ENCODE data around the gene ARL2BP. TPM values are rescaled to one million over a fixed set of nuclear protein-coding genes. Genes with fewer than 3 reads are reported as not detected.
"Not testable (repeated sequence)": the region's sequence is repeated elsewhere in the genome, so short reads cannot be mapped to it uniquely, and the experiment has no call there.

Gene ARL2BP
- total RNA-seq, 1 donor from 2014 or later = 37.1 TPM

GRCh38 chr16:57262841-57263540, 17.9 kb downstream of the ARL2BP start:
- no peaks in the 10 kb centered on the region for H3K36me3 ChIP-seq (ENCODE audit: control insufficient read depth in 3 of 3, insufficient read depth in 3 of 3, low read length in 3 of 3)
- H3K4me3 ChIP-seq (ENCODE audit: low read length in 3 of 3) = no peak overlapping the region
- H3K27me3 ChIP-seq (ENCODE audit: control insufficient read depth in 3 of 3, insufficient read depth in 3 of 3, low read length in 3 of 3) = no peaks in the 10 kb centered on the region
- H3K9ac ChIP-seq (ENCODE audit: low read depth in 1 of 3, low read length in 3 of 3) = no peak overlapping the region
- H3K27ac ChIP-seq (ENCODE audit: low read depth, low read length) = no peak overlapping the region
- H3K9me3 ChIP-seq (ENCODE audit: control insufficient read depth in 3 of 3, low read length in 3 of 3) = no peaks in the 10 kb centered on the region
- peaks cover 0 to 4% (median 2%) of the 10 kb centered on the region in 3 donors for H3K4me1 ChIP-seq (ENCODE audit: control insufficient read depth in 3 of 3, insufficient read depth in 3 of 3, low read length in 3 of 3)

- Histone ChIP-seq H3K27me3 (ENCODE audit: control insufficient read depth in 3 of 3, insufficient read depth in 3 of 3, low read length in 3 of 3) (no peaks in the 10 kb centered on the region), H3K4me1 (ENCODE audit: control insufficient read depth in 3 of 3, insufficient read depth in 3 of 3, low read length in 3 of 3) (peaks cover 0 to 4% (median 2%) of the 10 kb centered on the region in 3 donors), H3K4me3 (ENCODE audit: low read length in 3 of 3) (no peak overlapping the region), H3K27ac (ENCODE audit: low read depth, low read length) (no peak overlapping the region), H3K36me3 (ENCODE audit: control insufficient read depth in 3 of 3, insufficient read depth in 3 of 3, low read length in 3 of 3) (no peaks in the 10 kb centered on the region), H3K9me3 (ENCODE audit: control insufficient read depth in 3 of 3, low read length in 3 of 3) (no peaks in the 10 kb centered on the region), H3K9ac (ENCODE audit: low read depth in 1 of 3, low read length in 3 of 3) (no peak overlapping the region)
These were observed 18.7 kb downstream of the ARL2BP start for GRCh38 chr16:57263541-57264351.

GRCh38 chr16:57264381-57264780, 19.3 kb downstream of the ARL2BP start:
- Histone ChIP-seq H3K4me3 (ENCODE audit: low read length in 3 of 3) (no peak overlapping the region), H3K27me3 (ENCODE audit: control insufficient read depth in 3 of 3, insufficient read depth in 3 of 3, low read length in 3 of 3) (no peaks in the 10 kb centered on the region), H3K27ac (ENCODE audit: low read depth, low read length) (no peak overlapping the region), H3K9me3 (ENCODE audit: control insufficient read depth in 3 of 3, low read length in 3 of 3) (no peaks in the 10 kb centered on the region), H3K4me1 (ENCODE audit: control insufficient read depth in 3 of 3, insufficient read depth in 3 of 3, low read length in 3 of 3) (peaks cover 0 to 4% (median 2%) of the 10 kb centered on the region in 3 donors), H3K36me3 (ENCODE audit: control insufficient read depth in 3 of 3, insufficient read depth in 3 of 3, low read length in 3 of 3) (no peaks in the 10 kb centered on the region), H3K9ac (ENCODE audit: low read depth in 1 of 3, low read length in 3 of 3) (no peak overlapping the region)

- no peaks in the 10 kb centered on the region for H3K36me3 ChIP-seq (ENCODE audit: control insufficient read depth in 3 of 3, insufficient read depth in 3 of 3, low read length in 3 of 3)
- H3K4me1 ChIP-seq (ENCODE audit: control insufficient read depth in 3 of 3, insufficient read depth in 3 of 3, low read length in 3 of 3) = peaks cover 0 to 4% (median 2%) of the 10 kb centered on the region in 3 donors
- H3K4me3 ChIP-seq (ENCODE audit: low read length in 3 of 3) = no peak overlapping the region
- H3K27me3 ChIP-seq (ENCODE audit: control insufficient read depth in 3 of 3, insufficient read depth in 3 of 3, low read length in 3 of 3) = no peaks in the 10 kb centered on the region
- no peak overlapping the region for H3K27ac ChIP-seq (ENCODE audit: low read depth, low read length)
- H3K9me3 ChIP-seq (ENCODE audit: control insufficient read depth in 3 of 3, low read length in 3 of 3) = no peaks in the 10 kb centered on the region
- H3K9ac ChIP-seq (ENCODE audit: low read depth in 1 of 3, low read length in 3 of 3) = no peak overlapping the region
These were observed 19.9 kb downstream of the ARL2BP start for GRCh38 chr16:57264950-57265371.

- H3K36me3 ChIP-seq (ENCODE audit: control insufficient read depth in 3 of 3, insufficient read depth in 3 of 3, low read length in 3 of 3) = no peaks in the 10 kb centered on the region
- no peak overlapping the region for H3K27ac ChIP-seq (ENCODE audit: low read depth, low read length)
- H3K4me3 ChIP-seq (ENCODE audit: low read length in 3 of 3) = no peak overlapping the region
- H3K9me3 ChIP-seq (ENCODE audit: control insufficient read depth in 3 of 3, low read length in 3 of 3) = no peaks in the 10 kb centered on the region
- H3K4me1 ChIP-seq (ENCODE audit: control insufficient read depth in 3 of 3, insufficient read depth in 3 of 3, low read length in 3 of 3) = peaks cover 0 to 2% (median 0%) of the 10 kb centered on the region in 3 donors
- peaks cover 0 to 3% (median 0%) of the 10 kb centered on the region in 3 donors for H3K27me3 ChIP-seq (ENCODE audit: control insufficient read depth in 3 of 3, insufficient read depth in 3 of 3, low read length in 3 of 3)
- H3K9ac ChIP-seq (ENCODE audit: low read depth in 1 of 3, low read length in 3 of 3) = no peak overlapping the region
These were observed 20.9 kb downstream of the ARL2BP start for GRCh38 chr16:57265850-57266530.

GRCh38 chr16:57266531-57267260, 21.6 kb downstream of the ARL2BP start:
- peaks cover 0 to 3% (median 0%) of the 10 kb centered on the region in 3 donors for H3K27me3 ChIP-seq (ENCODE audit: control insufficient read depth in 3 of 3, insufficient read depth in 3 of 3, low read length in 3 of 3)
- H3K9ac ChIP-seq (ENCODE audit: low read depth in 1 of 3, low read length in 3 of 3) = no peak overlapping the region
- no peak overlapping the region for H3K27ac ChIP-seq (ENCODE audit: low read depth, low read length)
- H3K4me1 ChIP-seq (ENCODE audit: control insufficient read depth in 3 of 3, insufficient read depth in 3 of 3, low read length in 3 of 3) = peaks cover 0 to 2% (median 0%) of the 10 kb centered on the region in 3 donors
- no peaks in the 10 kb centered on the region for H3K9me3 ChIP-seq (ENCODE audit: control insufficient read depth in 3 of 3, low read length in 3 of 3)
- no peaks in the 10 kb centered on the region for H3K36me3 ChIP-seq (ENCODE audit: control insufficient read depth in 3 of 3, insufficient read depth in 3 of 3, low read length in 3 of 3)
- no peak overlapping the region for H3K4me3 ChIP-seq (ENCODE audit: low read length in 3 of 3)

GRCh38 chr16:57267343-57267742, 22.3 kb downstream of the ARL2BP start:
- H3K9ac ChIP-seq (ENCODE audit: low read depth in 1 of 3, low read length in 3 of 3); H3K27me3 ChIP-seq (ENCODE audit: control insufficient read depth in 3 of 3, insufficient read depth in 3 of 3, low read length in 3 of 3); H3K9me3 ChIP-seq (ENCODE audit: control insufficient read depth in 3 of 3, low read length in 3 of 3); H3K4me3 ChIP-seq (ENCODE audit: low read length in 3 of 3); H3K36me3 ChIP-seq (ENCODE audit: control insufficient read depth in 3 of 3, insufficient read depth in 3 of 3, low read length in 3 of 3); H3K4me1 ChIP-seq (ENCODE audit: control insufficient read depth in 3 of 3, insufficient read depth in 3 of 3, low read length in 3 of 3); H3K27ac ChIP-seq (ENCODE audit: low read depth, low read length): not testable (repeated sequence)

- Histone ChIP-seq H3K27ac (ENCODE audit: low read depth, low read length) (no peak overlapping the region), H3K36me3 (ENCODE audit: control insufficient read depth in 3 of 3, insufficient read depth in 3 of 3, low read length in 3 of 3) (no peaks in the 10 kb centered on the region), H3K9me3 (ENCODE audit: control insufficient read depth in 3 of 3, low read length in 3 of 3) (no peaks in the 10 kb centered on the region), H3K27me3 (ENCODE audit: control insufficient read depth in 3 of 3, insufficient read depth in 3 of 3, low read length in 3 of 3) (peaks cover 0 to 3% (median 0%) of the 10 kb centered on the region in 3 donors), H3K4me3 (ENCODE audit: low read length in 3 of 3) (no peak overlapping the region), H3K4me1 (ENCODE audit: control insufficient read depth in 3 of 3, insufficient read depth in 3 of 3, low read length in 3 of 3) (peaks cover 0 to 2% (median 0%) of the 10 kb centered on the region in 3 donors), H3K9ac (ENCODE audit: low read depth in 1 of 3, low read length in 3 of 3) (no peak overlapping the region)
These were observed 24.0 kb downstream of the ARL2BP start for GRCh38 chr16:57268804-57269800.
